SU-DHL-6 (cell line): ENCODE measurements around the gene RGS3.

Experiments used
- CTCF ChIP-seq: fragments of 200-600 bp; sonication (generic); IDR thresholded peaks from one replicate; pipeline ENCODE4 v1.5.1; 2017; ENCODE audit warnings: antibody characterized with exemption, mild to moderate bottlenecking, low read length, moderate library complexity; ENCODE audit not compliant: insufficient read depth, poor library complexity, severe bottlenecking
- EZH2phosphoT487 ChIP-seq: fragments of 200-600 bp; sonication (generic), shearing (Covaris generic); conservative IDR thresholded peaks from 2 replicates; pipeline ENCODE4 v1.6.1; 2018; ENCODE audit warnings: mild to moderate bottlenecking, antibody characterized with exemption, low read length, moderate library complexity, mixed read lengths

GRCh38 chr9:113461943-113462342 lies 1.6 kb upstream of the RGS3 start:
- TF ChIP-seq CTCF (no peak), EZH2phosphoT487 (no peak)
